Esophagus muscularis mucosa (tissue), 4 donors: ENCODE results near the gene NUDC. TPM values are rescaled to one million over a fixed set of nuclear protein-coding genes. Genes with fewer than 3 reads are reported as not detected.

Source experiments
- DNase-seq: peaks from one replicate; pipeline ENCODE4 v3.0.0-alpha.2; 2017; ENCODE audit errors: extremely low spot score
- H3K27ac ChIP-seq, 4 donors: fragments of 200-600 bp; sonication (generic); replicated peaks in 1 of 4; 1 replicate in 3 of 4; 2 replicates in 1 of 4; pipeline ENCODE4 v1.5.1; 2016 to 2019; ENCODE audit warnings: mild to moderate bottlenecking in 1 of 4
- H3K27me3 ChIP-seq, 4 donors: fragments of 200-600 bp; sonication (generic); one replicate each; pipeline versions ENCODE4 v1.5.1 to v1.6.0; 2016 to 2019
- H3K36me3 ChIP-seq, 4 donors: fragments of 200-600 bp; sonication (generic); one replicate each; pipeline ENCODE4 v1.5.1; 2016 to 2019
- H3K4me1 ChIP-seq, 4 donors: fragments of 200-600 bp; sonication (generic); one replicate each; pipeline ENCODE4 v1.5.1; 2016 to 2019
- H3K4me3 ChIP-seq, 4 donors: fragments of 200-600 bp; sonication (generic); 1 replicate in 2 of 4; 2 replicates in 2 of 4; pipeline ENCODE4 v1.5.1; 2016 to 2019; ENCODE audit warnings: mild to moderate bottlenecking in 4 of 4, moderate library complexity in 1 of 4
- H3K9me3 ChIP-seq, 4 donors: fragments of 200-600 bp; sonication (generic); 1 replicate in 3 of 4; 2 replicates in 1 of 4; pipeline ENCODE4 v1.5.1; 2016 to 2019
- EP300 ChIP-seq: sonication (generic); formaldehyde crosslinking; IDR thresholded peaks from one replicate; pipeline ENCODE4 v1.6.1; 2017; ENCODE audit warnings: antibody characterized with exemption
- POLR2A ChIP-seq: fragments of 450-650 bp; IDR thresholded peaks from one replicate; pipeline ENCODE4 v1.6.1; 2017; ENCODE audit warnings: antibody characterized with exemption, moderate library complexity, mild to moderate bottlenecking, low read depth
- POLR2AphosphoS5 ChIP-seq, 2 donors: sonication (generic); formaldehyde crosslinking; IDR thresholded peaks; one replicate each; pipeline ENCODE4 v1.6.1; 2017; ENCODE audit warnings: antibody characterized with exemption in 2 of 2
- WGBS: methylation state at CpG from one replicate; pipeline ENCODE4 v1.1.5; 2018; 5-methylcytosine and 5-hydroxymethylcytosine counted together
- intact Hi-C: fragments of 100-400 bp; cut with DNase I; formaldehyde crosslinking; loops from one replicate; pipeline ENCODE4 v1.15.1; 2023
- total RNA-seq, 4 donors: library from RNA; depleted of rRNA; stranded (reverse); fragments of >200 nt; gene quantifications; one replicate each; pipeline versions ENCODE4 v1.1.0 to v1.2.1, GENCODE V29; 2016
- TF ChIP-seq, protein P1 (sequence below), 3 experiments: fragments of 200-600 bp in 2 of 3; fragments of 450-650 bp in 1 of 3; sonication (generic) in 2 of 3; IDR thresholded peaks; one replicate each; pipeline ENCODE4 v1.5.1; 2017 to 2019; ENCODE audit warnings: antibody characterized with exemption in 3 of 3, mild to moderate bottlenecking in 2 of 3, moderate library complexity in 1 of 3

Gene NUDC
- total RNA-seq, 4 donors from 2014 or later, result 61.6 to 91.1 (median 81.5) TPM

- Histone ChIP-seq H3K9me3 (no peaks in the 10 kb centered on the region), H3K27me3 (peaks cover 0 to 12% (median 0%) of the 10 kb centered on the region in 4 donors), H3K27ac (no peak overlapping the region), H3K4me3 (no peak overlapping the region), H3K4me1 (peaks cover 0 to 4% (median 0%) of the 10 kb centered on the region in 4 donors), H3K36me3 (peaks cover 16 to 34% (median 31%) of the 10 kb centered on the region in 4 donors)
- WGBS, result 71% methylated on average over 1 of the region's 1 CpG
- no peak for DNase-seq
- TF ChIP-seq POLR2AphosphoS5 (IDR thresholded peaks at IDR 0.05) (no peak), EP300 (no peak), POLR2A (no peak)
- TF ChIP-seq, protein P1, sequence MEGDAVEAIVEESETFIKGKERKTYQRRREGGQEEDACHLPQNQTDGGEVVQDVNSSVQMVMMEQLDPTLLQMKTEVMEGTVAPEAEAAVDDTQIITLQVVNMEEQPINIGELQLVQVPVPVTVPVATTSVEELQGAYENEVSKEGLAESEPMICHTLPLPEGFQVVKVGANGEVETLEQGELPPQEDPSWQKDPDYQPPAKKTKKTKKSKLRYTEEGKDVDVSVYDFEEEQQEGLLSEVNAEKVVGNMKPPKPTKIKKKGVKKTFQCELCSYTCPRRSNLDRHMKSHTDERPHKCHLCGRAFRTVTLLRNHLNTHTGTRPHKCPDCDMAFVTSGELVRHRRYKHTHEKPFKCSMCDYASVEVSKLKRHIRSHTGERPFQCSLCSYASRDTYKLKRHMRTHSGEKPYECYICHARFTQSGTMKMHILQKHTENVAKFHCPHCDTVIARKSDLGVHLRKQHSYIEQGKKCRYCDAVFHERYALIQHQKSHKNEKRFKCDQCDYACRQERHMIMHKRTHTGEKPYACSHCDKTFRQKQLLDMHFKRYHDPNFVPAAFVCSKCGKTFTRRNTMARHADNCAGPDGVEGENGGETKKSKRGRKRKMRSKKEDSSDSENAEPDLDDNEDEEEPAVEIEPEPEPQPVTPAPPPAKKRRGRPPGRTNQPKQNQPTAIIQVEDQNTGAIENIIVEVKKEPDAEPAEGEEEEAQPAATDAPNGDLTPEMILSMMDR (IDR thresholded peaks at IDR 0.05), result no peak
- intact Hi-C loops, result no loop called here
Observed at GRCh38 chr1:26949266-26949925, 27.9 kb downstream of the NUDC start.

DNA sequence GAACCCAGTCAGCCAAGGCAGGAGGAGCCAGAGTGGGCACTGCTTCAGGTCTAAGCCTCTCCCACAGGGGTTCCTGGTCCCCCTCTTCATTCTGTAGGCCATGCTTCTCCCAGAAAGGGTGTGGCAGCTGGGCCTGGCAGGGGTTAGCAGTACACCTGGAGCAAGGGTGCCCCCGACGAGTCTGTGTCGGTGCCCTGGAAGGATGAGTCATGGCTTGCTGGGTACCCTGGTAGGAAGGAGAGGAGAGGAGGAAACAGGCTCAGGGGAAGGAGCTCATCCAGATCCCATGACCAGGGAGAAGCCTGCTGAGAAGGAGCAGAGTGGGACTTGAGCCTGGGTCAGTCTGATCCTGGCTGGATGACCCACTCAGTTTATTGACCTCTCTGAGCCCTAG is 28.4 kb downstream of the NUDC start:
- TF ChIP-seq, protein P1 (IDR thresholded peaks at IDR 0.05), result no peak
- H3K36me3 ChIP-seq, result peaks cover 10 to 29% (median 26%) of the 10 kb centered on the region in 4 donors
- no peak overlapping the region for H3K27ac ChIP-seq
- no peak overlapping the region for H3K4me3 ChIP-seq
- peaks cover 0 to 4% (median 0%) of the 10 kb centered on the region in 4 donors for H3K4me1 ChIP-seq
- WGBS, result 93% methylated on average over 3 of the region's 3 CpGs
- intact Hi-C loops, result no loop called here
- H3K27me3 ChIP-seq, result peaks cover 0 to 16% (median 0%) of the 10 kb centered on the region in 4 donors
- no peak for DNase-seq
- no peaks in the 10 kb centered on the region for H3K9me3 ChIP-seq

- no peak overlapping the region for H3K4me3 ChIP-seq
- peaks cover 0 to 2% (median 0%) of the 10 kb centered on the region in 4 donors for H3K4me1 ChIP-seq
- H3K27ac ChIP-seq, result no peak overlapping the region
- intact Hi-C loops, result no loop called here
- DNase-seq, result no peak
- H3K36me3 ChIP-seq, result peaks cover 4 to 22% (median 19%) of the 10 kb centered on the region in 4 donors
- peaks cover 0 to under 1% (median 0%) of the 10 kb centered on the region in 4 donors for H3K9me3 ChIP-seq
- TF ChIP-seq, protein P1 (IDR thresholded peaks at IDR 0.05), result no peak
- TF ChIP-seq POLR2A (no peak), POLR2AphosphoS5 (IDR thresholded peaks at IDR 0.05) (no peak), EP300 (no peak)
- H3K27me3 ChIP-seq, result peaks cover 0 to 23% (median 0%) of the 10 kb centered on the region in 4 donors
- WGBS, result 59% methylated on average over 8 of the region's 8 CpGs
Observed at GRCh38 chr1:26950602-26951001, 29.1 kb downstream of the NUDC start.

DNA sequence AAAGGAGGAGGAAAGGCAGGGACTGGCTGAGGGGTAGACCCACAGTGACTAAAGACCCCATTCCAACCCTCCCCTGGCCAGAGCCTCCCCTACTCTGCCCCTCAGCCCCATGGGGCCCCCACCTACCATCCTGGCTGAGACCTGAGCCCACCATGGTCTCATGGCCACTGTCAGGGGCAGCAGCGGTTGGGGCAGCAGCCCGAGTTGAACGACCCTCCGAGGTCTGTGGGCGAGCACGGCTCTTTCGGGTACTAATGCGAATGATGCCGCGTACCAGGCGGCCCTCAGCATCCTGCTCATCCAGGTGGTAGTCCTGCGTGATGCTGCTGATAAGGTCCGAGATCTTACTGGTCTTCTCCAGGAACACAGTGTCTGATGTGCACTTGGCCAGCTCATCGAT is 29.7 kb downstream of the NUDC start:
- WGBS, result 94% methylated on average over 6 of the region's 14 CpGs
- intact Hi-C loops, result no loop called here

More for the DNA sequence above, 29.7 kb downstream of the NUDC start:
- Histone ChIP-seq H3K4me1 (no peaks in the 10 kb centered on the region), H3K27ac (no peak overlapping the region), H3K36me3 (peaks cover 0 to 16% (median 13%) of the 10 kb centered on the region in 4 donors), H3K9me3 (peaks cover 0 to 7% (median 2%) of the 10 kb centered on the region in 4 donors), H3K4me3 (no peak overlapping the region), H3K27me3 (peaks cover 0 to 29% (median 0%) of the 10 kb centered on the region in 4 donors)
- TF ChIP-seq EP300, result no peak
- TF ChIP-seq POLR2AphosphoS5 (IDR thresholded peaks at IDR 0.05), result no peak
- TF ChIP-seq POLR2A, result no peak
- TF ChIP-seq, protein P1 (IDR thresholded peaks at IDR 0.05), result no peak
- DNase-seq, result no peak
